Measurements from ENCODE around the gene PDE6B. TPM values are rescaled to one million over a fixed set of nuclear protein-coding genes. Genes with fewer than 3 reads are reported as not detected.

PDE6B gene
- total and polyA plus RNA-seq, 2 donors, result 7.7 to 22.5 TPM

DNA sequence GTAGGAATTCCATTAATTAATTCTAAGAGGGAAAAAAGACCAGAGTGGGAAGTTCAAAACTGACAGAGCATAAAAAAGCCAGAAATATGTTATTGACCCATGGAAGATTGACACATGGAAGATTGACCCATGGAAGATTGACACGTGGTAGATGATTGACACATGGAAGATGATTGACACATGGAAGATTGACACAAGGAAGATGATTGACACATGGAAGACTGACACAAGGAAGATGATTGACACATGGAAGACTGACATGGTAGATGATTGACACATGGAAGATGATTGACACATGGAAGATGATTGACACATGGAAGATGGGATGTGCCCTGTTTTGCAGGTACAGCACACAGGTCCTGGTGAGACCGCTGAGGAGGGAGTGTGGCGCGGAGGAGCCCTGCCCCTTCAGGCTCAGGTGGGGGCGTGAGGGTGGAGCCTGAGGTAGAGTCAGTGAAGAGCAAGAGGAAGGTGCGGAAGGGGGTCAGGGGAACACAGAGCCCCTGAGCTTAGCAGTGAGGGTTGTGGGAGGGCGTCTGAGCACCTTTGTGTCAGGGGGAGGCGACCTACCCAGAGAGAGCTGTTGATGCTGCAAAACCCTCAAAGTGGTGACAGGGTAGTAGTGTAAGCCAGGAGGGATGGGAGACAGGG is 15.8 kb upstream of the PDE6B start:
- H3K4me1 ChIP-seq (ENCODE audit: control insufficient read depth in 2 of 2, insufficient read depth in 2 of 2, low read length in 2 of 2), result no peaks in the 10 kb centered on the region
- H3K36me3 ChIP-seq (ENCODE audit: control insufficient read depth in 2 of 2, insufficient read depth in 2 of 2, low read length in 1 of 2), result no peaks in the 10 kb centered on the region
- 86% methylated on average over 8 of the region's 8 CpGs for WGBS
- no peak for DNase-seq (ENCODE audit: low read depth in 6 of 9, low spot score in 9 of 9)
- H3K27me3 ChIP-seq (ENCODE audit: control insufficient read depth in 2 of 2, insufficient read depth in 1 of 2, low read length in 1 of 2), result peaks cover 0 to 7% of the 10 kb centered on the region in 2 donors
- H3K9me3 ChIP-seq (ENCODE audit: control insufficient read depth in 2 of 2, insufficient read depth in 1 of 2, low read length in 1 of 2), result no peaks in the 10 kb centered on the region
- no peak overlapping the region for H3K27ac ChIP-seq (ENCODE audit: low read depth in 1 of 2, low read length in 1 of 2)
- H3K4me3 ChIP-seq (ENCODE audit: low read length in 2 of 2), result no peak overlapping the region

DNA sequence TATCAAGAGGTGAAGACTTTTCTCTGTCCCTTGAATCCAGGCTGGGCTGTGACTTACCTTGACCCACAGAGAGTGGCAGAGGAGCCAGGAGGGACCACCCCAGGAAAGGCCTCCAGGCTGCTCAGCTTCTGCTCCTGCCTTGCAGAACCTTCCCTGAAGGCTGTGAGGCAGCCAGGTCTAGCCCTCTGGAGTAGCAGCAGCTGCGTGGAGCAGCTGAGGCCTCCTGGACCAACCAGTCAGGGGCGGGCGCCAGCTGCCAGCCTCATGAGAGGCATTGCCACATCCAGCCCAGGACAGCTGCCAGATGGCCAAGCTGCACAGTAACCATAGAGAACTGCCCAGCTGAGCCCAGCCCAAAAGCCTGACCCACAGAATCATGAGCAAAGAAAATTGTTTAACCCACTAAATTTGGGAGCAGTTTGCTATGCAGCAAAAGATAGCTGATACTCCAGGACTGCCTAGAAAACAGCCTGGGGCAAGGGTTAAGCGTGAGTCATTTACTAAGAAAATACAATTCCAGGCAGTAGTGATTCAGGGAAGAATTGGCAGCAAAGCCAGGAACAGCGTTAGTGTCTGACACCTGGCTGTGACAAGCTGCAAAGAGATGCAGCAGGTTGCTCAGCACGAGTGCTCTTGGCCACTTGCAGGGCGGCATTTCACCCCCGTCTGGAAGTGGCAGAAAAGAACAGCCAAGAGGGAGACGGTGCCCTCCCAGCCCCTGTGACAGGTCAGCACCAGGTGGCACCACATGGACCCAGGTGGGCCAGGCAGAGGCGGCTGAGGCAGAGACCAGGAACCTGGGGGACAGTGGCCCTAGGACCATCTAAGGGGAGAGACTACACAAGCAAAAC is 14.7 kb upstream of the PDE6B start:
- no peak overlapping the region for H3K27ac ChIP-seq (ENCODE audit: low read depth in 1 of 2, low read length in 1 of 2)
- whole genome bisulfite sequencing, result 70% methylated on average over 10 of the region's 10 CpGs
- H3K4me3 ChIP-seq (ENCODE audit: low read length in 2 of 2), result no peak overlapping the region
- H3K9me3 ChIP-seq (ENCODE audit: control insufficient read depth in 2 of 2, insufficient read depth in 1 of 2, low read length in 1 of 2), result no peaks in the 10 kb centered on the region
- peaks cover 0 to 7% of the 10 kb centered on the region in 2 donors for H3K27me3 ChIP-seq (ENCODE audit: control insufficient read depth in 2 of 2, insufficient read depth in 1 of 2, low read length in 1 of 2)
- no peaks in the 10 kb centered on the region for H3K4me1 ChIP-seq (ENCODE audit: control insufficient read depth in 2 of 2, insufficient read depth in 2 of 2, low read length in 2 of 2)
- H3K36me3 ChIP-seq (ENCODE audit: control insufficient read depth in 2 of 2, insufficient read depth in 2 of 2, low read length in 1 of 2), result no peaks in the 10 kb centered on the region
- no peak for DNase-seq (ENCODE audit: low read depth in 6 of 9, low spot score in 9 of 9)

DNA sequence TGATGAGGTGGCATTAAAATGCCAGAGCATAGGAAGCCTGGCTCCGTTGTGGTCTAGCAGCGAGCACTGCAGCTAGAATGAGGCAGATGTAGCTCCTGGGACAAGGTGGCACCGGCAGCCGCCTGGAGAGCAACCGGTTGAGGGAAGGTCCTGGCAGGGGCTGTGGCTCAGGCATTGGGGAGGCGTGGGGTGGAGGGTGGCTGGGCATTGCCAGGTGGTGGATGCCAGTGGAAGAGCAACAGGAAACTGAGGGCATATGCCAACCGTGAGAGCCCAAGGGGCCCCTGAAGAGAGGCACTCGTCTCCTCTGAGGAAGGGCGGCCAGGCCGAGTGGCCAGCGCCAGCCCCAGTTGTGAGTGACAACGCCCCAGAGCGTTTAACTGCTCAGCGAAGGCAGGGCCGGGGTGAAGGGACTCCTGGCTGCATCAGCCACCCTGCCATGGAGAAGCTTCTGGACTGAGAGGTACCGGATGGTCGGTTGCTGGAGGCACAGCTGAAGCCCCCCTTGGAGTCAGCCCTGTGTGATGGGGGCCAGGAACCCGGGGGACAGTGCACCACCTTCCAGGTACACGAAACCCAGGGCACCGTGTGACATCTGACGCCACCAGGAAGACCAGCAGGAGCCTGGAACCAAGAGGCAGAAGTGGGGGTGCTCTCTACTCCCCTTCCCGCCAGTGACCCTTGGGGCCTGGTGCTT is 13.2 kb upstream of the PDE6B start:
- H3K27me3 ChIP-seq (ENCODE audit: control insufficient read depth in 2 of 2, insufficient read depth in 1 of 2, low read length in 1 of 2), result peaks cover 0 to 7% of the 10 kb centered on the region in 2 donors
- DNase-seq (ENCODE audit: low read depth in 6 of 9, low spot score in 9 of 9), result no peak
- H3K9me3 ChIP-seq (ENCODE audit: control insufficient read depth in 2 of 2, insufficient read depth in 1 of 2, low read length in 1 of 2), result no peaks in the 10 kb centered on the region
- 83% methylated on average over 22 of the region's 22 CpGs for WGBS
- no peak overlapping the region for H3K4me3 ChIP-seq (ENCODE audit: low read length in 2 of 2)
- no peaks in the 10 kb centered on the region for H3K36me3 ChIP-seq (ENCODE audit: control insufficient read depth in 2 of 2, insufficient read depth in 2 of 2, low read length in 1 of 2)
- H3K4me1 ChIP-seq (ENCODE audit: control insufficient read depth in 2 of 2, insufficient read depth in 2 of 2, low read length in 2 of 2), result no peaks in the 10 kb centered on the region
- H3K27ac ChIP-seq (ENCODE audit: low read depth in 1 of 2, low read length in 1 of 2), result no peak overlapping the region

DNA sequence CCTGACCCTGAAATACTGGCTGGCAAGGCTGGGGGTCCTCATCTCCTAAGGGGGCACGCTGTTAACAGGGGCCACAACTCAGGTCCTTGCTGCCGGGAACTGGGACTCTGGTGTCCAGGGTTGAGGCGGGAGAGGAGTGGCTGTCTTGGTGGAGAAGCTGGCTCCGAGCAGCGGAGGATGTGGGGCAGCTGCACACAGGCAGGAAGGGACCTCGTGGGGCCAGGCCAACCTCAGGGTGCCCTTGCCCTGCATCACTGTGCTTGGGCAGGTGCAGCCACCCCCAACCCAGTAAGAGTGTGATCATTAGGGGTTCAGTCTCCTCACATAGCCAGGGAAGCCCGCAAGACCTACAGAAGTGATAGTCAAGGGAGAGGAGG is 12.6 kb upstream of the PDE6B start:
- Histone ChIP-seq H3K9me3 (ENCODE audit: control insufficient read depth in 2 of 2, insufficient read depth in 1 of 2, low read length in 1 of 2) (no peaks in the 10 kb centered on the region), H3K36me3 (ENCODE audit: control insufficient read depth in 2 of 2, insufficient read depth in 2 of 2, low read length in 1 of 2) (no peaks in the 10 kb centered on the region), H3K27ac (ENCODE audit: low read depth in 1 of 2, low read length in 1 of 2) (no peak overlapping the region), H3K27me3 (ENCODE audit: control insufficient read depth in 2 of 2, insufficient read depth in 1 of 2, low read length in 1 of 2) (peaks cover 0 to 7% of the 10 kb centered on the region in 2 donors), H3K4me3 (ENCODE audit: low read length in 2 of 2) (no peak overlapping the region), H3K4me1 (ENCODE audit: control insufficient read depth in 2 of 2, insufficient read depth in 2 of 2, low read length in 2 of 2) (no peaks in the 10 kb centered on the region)
- no peak for DNase-seq (ENCODE audit: low read depth in 6 of 9, low spot score in 9 of 9)
- whole genome bisulfite sequencing, result 88% methylated on average over 7 of the region's 7 CpGs

DNA sequence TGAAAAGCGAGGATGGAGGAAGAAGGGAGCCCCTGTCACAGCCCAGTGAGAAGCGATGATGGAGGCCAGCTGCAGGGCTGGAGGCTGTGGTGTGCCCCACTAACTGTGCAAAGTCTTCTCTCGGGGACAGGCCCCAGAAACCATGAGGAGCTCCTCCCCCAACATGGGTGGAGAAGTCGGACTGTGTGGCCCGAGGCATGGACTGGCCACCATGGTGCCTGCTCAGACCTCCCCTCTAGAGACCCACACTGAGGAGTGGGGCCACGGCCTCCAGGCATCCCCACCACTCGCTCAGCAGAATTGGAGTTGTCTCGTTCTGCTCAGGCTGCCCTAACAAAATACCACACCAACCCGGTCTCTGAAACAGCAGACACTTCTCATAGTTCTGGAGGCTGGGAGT is 12.2 kb upstream of the PDE6B start:
- no peaks in the 10 kb centered on the region for H3K4me1 ChIP-seq (ENCODE audit: control insufficient read depth in 2 of 2, insufficient read depth in 2 of 2, low read length in 2 of 2)
- H3K27me3 ChIP-seq (ENCODE audit: control insufficient read depth in 2 of 2, insufficient read depth in 1 of 2, low read length in 1 of 2), result peaks cover 0 to 7% of the 10 kb centered on the region in 2 donors
- H3K9me3 ChIP-seq (ENCODE audit: control insufficient read depth in 2 of 2, insufficient read depth in 1 of 2, low read length in 1 of 2), result no peaks in the 10 kb centered on the region
- no peak overlapping the region for H3K27ac ChIP-seq (ENCODE audit: low read depth in 1 of 2, low read length in 1 of 2)
- DNase-seq (ENCODE audit: low read depth in 6 of 9, low spot score in 9 of 9), result no peak
- 91% methylated on average over 9 of the region's 9 CpGs for WGBS
- no peaks in the 10 kb centered on the region for H3K36me3 ChIP-seq (ENCODE audit: control insufficient read depth in 2 of 2, insufficient read depth in 2 of 2, low read length in 1 of 2)
- H3K4me3 ChIP-seq (ENCODE audit: low read length in 2 of 2), result no peak overlapping the region

DNA sequence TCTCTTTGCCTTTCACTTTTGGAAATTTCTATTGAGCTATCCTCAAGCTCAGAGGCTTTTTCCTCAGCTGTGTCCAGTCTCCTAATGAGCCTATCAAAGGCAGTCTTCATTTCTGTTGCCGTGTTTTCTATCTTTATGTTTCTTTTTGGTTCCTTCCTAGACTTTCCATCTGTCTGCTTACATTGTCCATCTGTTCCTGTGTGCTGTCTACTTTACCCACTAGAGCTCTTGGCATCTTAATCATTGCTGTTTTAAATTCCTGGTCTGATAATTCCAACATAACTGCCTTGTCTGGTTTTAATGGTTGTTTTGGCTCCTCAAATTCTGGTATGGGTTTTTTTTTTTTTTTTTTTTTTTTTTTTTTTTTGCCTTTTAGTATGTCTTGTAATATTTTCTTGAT is 9.3 kb upstream of the PDE6B start:
- Histone ChIP-seq H3K4me1 (ENCODE audit: control insufficient read depth in 2 of 2, insufficient read depth in 2 of 2, low read length in 2 of 2) (no peaks in the 10 kb centered on the region), H3K9me3 (ENCODE audit: control insufficient read depth in 2 of 2, insufficient read depth in 1 of 2, low read length in 1 of 2) (peaks cover 0 to 3% of the 10 kb centered on the region in 2 donors), H3K27ac (ENCODE audit: low read depth in 1 of 2, low read length in 1 of 2) (no peak overlapping the region), H3K27me3 (ENCODE audit: control insufficient read depth in 2 of 2, insufficient read depth in 1 of 2, low read length in 1 of 2) (peaks cover 0 to 2% of the 10 kb centered on the region in 2 donors), H3K4me3 (ENCODE audit: low read length in 2 of 2) (no peak overlapping the region), H3K36me3 (ENCODE audit: control insufficient read depth in 2 of 2, insufficient read depth in 2 of 2, low read length in 1 of 2) (no peaks in the 10 kb centered on the region)
- 91% methylated on average over 1 of the region's 1 CpG for WGBS
- no peak for DNase-seq (ENCODE audit: low read depth in 6 of 9, low spot score in 9 of 9)

DNA sequence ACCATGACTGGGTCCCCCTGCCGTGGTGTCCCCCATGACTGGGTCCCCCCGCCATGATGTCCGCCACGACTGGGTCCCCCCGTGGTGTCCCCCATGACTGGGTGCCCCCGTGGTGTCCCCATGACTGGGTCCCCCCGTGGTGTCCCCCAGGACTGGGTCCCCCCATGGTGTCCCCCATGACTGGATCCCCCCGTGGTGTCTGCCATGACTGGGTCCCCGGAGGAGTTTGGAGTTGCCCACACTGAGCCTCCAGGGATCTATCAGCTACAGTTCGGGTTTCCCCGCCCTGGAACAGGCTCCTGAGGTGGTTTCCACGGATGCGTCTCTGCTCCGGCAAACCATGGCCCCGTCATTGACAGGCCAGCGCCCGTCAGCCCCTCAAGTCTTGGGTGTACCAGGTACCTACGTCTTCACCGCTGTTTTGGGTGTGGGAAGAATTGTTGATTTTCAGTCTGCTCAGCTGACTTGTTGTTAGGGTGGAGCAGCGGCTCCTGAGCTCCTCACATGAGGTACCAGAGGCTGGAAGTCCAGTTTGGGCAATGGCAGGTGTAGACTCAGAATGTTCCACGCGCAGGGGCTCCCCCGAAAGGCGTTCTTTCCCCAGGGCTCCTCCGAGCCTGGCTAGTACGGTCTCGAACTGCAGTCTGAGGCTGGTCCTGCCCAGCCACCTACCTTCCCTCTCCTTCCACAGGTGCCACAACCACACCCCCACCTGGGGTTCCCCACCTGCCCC is 8.3 kb upstream of the PDE6B start:
- Histone ChIP-seq H3K27me3 (ENCODE audit: control insufficient read depth in 2 of 2, insufficient read depth in 1 of 2, low read length in 1 of 2) (peaks cover 0 to 2% of the 10 kb centered on the region in 2 donors), H3K9me3 (ENCODE audit: control insufficient read depth in 2 of 2, insufficient read depth in 1 of 2, low read length in 1 of 2) (peaks cover 0 to 3% of the 10 kb centered on the region in 2 donors), H3K36me3 (ENCODE audit: control insufficient read depth in 2 of 2, insufficient read depth in 2 of 2, low read length in 1 of 2) (no peaks in the 10 kb centered on the region), H3K4me1 (ENCODE audit: control insufficient read depth in 2 of 2, insufficient read depth in 2 of 2, low read length in 2 of 2) (no peaks in the 10 kb centered on the region), H3K27ac (ENCODE audit: low read depth in 1 of 2, low read length in 1 of 2) (no peak overlapping the region), H3K4me3 (ENCODE audit: low read length in 2 of 2) (no peak overlapping the region)
- 97% methylated on average over 27 of the region's 27 CpGs for WGBS
- no peak for DNase-seq (ENCODE audit: low read depth in 6 of 9, low spot score in 9 of 9)

DNA sequence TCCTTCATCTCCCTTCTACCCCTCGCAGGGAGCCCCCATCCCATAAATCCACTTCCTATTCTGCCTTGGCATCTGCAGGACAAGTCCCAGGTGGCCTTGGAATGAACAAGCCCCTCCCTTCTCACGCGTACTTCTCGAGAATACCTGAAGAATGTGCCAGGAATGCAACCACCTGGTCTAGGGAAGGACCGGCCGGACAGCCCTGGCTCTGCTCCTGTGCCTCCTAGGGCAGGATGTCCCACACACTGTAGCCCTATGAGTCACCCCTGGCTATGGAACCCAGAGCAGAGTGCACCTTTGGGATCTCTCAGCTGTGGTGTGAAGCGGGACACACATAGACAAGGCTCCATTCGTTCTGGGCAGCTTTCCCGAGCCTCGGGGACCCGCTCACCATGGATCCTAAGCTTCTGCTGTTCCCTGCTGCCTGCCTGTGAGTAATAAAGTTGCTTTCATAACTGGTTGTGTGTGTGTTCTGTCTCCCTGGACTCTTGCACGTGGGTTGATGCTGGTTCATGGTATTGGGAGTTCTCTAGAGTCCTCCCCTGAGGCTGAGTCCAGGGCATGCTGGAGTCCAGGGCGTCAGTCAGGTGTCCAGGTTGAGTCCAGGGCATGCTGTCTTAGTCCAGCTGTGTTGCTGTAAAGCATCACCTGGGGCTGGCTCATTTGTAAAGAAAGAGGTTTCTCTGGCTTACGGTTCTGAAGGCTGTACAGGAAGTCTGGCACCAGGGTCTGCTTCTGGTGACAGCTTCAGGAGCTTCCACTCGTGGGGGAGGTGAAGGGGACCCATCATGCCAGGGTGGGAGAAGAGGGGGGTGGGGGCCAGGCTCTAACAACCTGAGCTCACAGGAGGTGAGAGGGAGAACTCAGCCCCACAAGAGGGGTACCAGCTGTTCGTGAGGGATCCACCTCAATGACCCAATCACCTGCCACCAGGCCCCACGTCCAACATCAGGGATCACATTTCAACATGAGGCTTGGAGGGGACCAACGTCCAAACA is 7.4 kb upstream of the PDE6B start:
- Histone ChIP-seq H3K4me3 (ENCODE audit: low read length in 2 of 2) (no peak overlapping the region), H3K36me3 (ENCODE audit: control insufficient read depth in 2 of 2, insufficient read depth in 2 of 2, low read length in 1 of 2) (no peaks in the 10 kb centered on the region), H3K27ac (ENCODE audit: low read depth in 1 of 2, low read length in 1 of 2) (no peak overlapping the region), H3K9me3 (ENCODE audit: control insufficient read depth in 2 of 2, insufficient read depth in 1 of 2, low read length in 1 of 2) (peaks cover 0 to 3% of the 10 kb centered on the region in 2 donors), H3K4me1 (ENCODE audit: control insufficient read depth in 2 of 2, insufficient read depth in 2 of 2, low read length in 2 of 2) (no peaks in the 10 kb centered on the region), H3K27me3 (ENCODE audit: control insufficient read depth in 2 of 2, insufficient read depth in 1 of 2, low read length in 1 of 2) (peaks cover 0 to under 1% of the 10 kb centered on the region in 2 donors)
- 73% methylated on average over 18 of the region's 18 CpGs for WGBS
- DNase-seq (ENCODE audit: low read depth in 6 of 9, low spot score in 9 of 9), result no peak

All from thymus (tissue), 11 donors.